ENCODE measurements around the gene MBD6.

GRCh38 chr12:57491393-57492280, 31.0 kb upstream of the MBD6 start:
- no peak for TF ChIP-seq CTCF (IDR thresholded peaks at IDR 0.05; ENCODE audit: insufficient read depth, low read depth, low read length)
- no peak for TF ChIP-seq EZH2 (IDR thresholded peaks at IDR 0.05; ENCODE audit: insufficient read depth, low read length)
